ENCODE results near the gene STK33. TPM values are rescaled to one million over a fixed set of nuclear protein-coding genes. Genes with fewer than 3 reads are reported as not detected.

Gene STK33
- total and polyA plus RNA-seq, 2 donors (not counting 3 experiments of a cell fraction or from before 2014, with no cell fraction given), result 0.63 to 3.4 TPM

DNA sequence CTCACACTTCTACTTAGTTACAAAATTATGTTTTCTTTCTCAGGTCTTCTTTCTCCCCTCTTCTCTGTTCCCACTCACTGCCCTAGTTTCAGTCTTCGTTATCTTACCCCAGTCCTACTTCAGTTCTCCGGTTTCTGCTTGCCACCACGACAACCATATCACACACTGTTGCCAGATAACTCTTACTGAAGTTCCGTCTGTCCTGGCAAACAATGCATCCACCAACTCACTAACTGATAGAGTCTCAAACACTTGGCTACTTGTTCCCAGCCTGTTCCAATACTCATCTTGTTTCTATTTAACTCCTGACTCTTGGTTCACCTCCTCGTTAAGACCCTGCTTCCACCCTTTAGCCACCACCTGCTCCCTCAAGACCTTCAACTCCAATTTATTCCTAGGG is 164.5 kb downstream of the STK33 start:
- Histone ChIP-seq H3K9me3 (replicated peaks; ENCODE audit: control insufficient read depth, insufficient read depth, low read length) (no peaks in the 10 kb centered on the region), H3K27ac (ENCODE audit: insufficient read depth, low read depth, low read length) (no peak overlapping the region), H3K79me2 (ENCODE audit: control insufficient read depth, insufficient read depth, low read length) (no peaks in the 10 kb centered on the region), H2AFZ (ENCODE audit: low read depth, low read length) (no peak overlapping the region), H3K9ac (replicated peaks; ENCODE audit: extremely low read depth, insufficient read depth, low read length) (no peak overlapping the region), H4K20me1 (replicated peaks; ENCODE audit: control insufficient read depth, extremely low read depth, insufficient read depth, low read length) (no peaks in the 10 kb centered on the region), H3K4me1 (ENCODE audit: control insufficient read depth, extremely low read depth, insufficient read depth, low read length) (no peaks in the 10 kb centered on the region), H3K36me3 (ENCODE audit: control insufficient read depth in 2 of 2, extremely low read depth in 1 of 2, insufficient read depth in 2 of 2, low read length in 2 of 2) (no peaks in the 10 kb centered on the region), H3K4me2 (ENCODE audit: insufficient read depth, low read length) (no peak overlapping the region), H3K9me1 (replicated peaks; ENCODE audit: control insufficient read depth, extremely low read depth, insufficient read depth, low read length) (no peaks in the 10 kb centered on the region), H3K27me3 (ENCODE audit: control insufficient read depth in 2 of 2, insufficient read depth in 2 of 2, low read length in 2 of 2) (no peaks in the 10 kb centered on the region), H3K4me3 (replicated peaks in 1 of 3; ENCODE audit: insufficient read depth in 1 of 3, low read depth in 1 of 3, low read length in 3 of 3) (no peak overlapping the region)
- dilution Hi-C loops (cut with MboI; ENCODE audit: extremely low pct_ligation_motif_present, low sequenced_read_pairs) (no loop called here), intact Hi-C loops (cut with micrococcal nuclease) (no loop called here)
- BruUV-seq (replicated peaks), result no TSS peak
- FAIRE-seq, result no peak
- TF ChIP-seq, protein P1, sequence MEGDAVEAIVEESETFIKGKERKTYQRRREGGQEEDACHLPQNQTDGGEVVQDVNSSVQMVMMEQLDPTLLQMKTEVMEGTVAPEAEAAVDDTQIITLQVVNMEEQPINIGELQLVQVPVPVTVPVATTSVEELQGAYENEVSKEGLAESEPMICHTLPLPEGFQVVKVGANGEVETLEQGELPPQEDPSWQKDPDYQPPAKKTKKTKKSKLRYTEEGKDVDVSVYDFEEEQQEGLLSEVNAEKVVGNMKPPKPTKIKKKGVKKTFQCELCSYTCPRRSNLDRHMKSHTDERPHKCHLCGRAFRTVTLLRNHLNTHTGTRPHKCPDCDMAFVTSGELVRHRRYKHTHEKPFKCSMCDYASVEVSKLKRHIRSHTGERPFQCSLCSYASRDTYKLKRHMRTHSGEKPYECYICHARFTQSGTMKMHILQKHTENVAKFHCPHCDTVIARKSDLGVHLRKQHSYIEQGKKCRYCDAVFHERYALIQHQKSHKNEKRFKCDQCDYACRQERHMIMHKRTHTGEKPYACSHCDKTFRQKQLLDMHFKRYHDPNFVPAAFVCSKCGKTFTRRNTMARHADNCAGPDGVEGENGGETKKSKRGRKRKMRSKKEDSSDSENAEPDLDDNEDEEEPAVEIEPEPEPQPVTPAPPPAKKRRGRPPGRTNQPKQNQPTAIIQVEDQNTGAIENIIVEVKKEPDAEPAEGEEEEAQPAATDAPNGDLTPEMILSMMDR (IDR thresholded peaks at IDR 0.05; ENCODE audit: extremely low read depth in 1 of 2, insufficient read depth in 1 of 2, low read depth in 1 of 2, low read length in 2 of 2), result no peak
- TF ChIP-seq, protein P2, sequence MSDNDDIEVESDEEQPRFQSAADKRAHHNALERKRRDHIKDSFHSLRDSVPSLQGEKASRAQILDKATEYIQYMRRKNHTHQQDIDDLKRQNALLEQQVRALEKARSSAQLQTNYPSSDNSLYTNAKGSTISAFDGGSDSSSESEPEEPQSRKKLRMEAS (IDR thresholded peaks at IDR 0.05; ENCODE audit: insufficient read depth, insufficient read length), result no peak
- no peak for TF ChIP-seq GATA2 (IDR thresholded peaks at IDR 0.05; ENCODE audit: insufficient read depth, insufficient read length, low read depth, low read length)
- DNase-seq (ENCODE audit: low read depth, low spot score), result no peak
- ChIA-PET CTCF (no interaction called here), POLR2A (no interaction called here)

GRCh38 chr11:8426076-8426475 is 168.0 kb downstream of the STK33 start:
- no peak for TF ChIP-seq MYC (IDR thresholded peaks at IDR 0.05; ENCODE audit: low read depth, low read length)
- TF ChIP-seq FOS (IDR thresholded peaks at IDR 0.05; ENCODE audit: borderline replicate concordance, insufficient read depth, low read length), result no peak
- TF ChIP-seq, protein P2 (IDR thresholded peaks at IDR 0.05; ENCODE audit: insufficient read depth, insufficient read length), result no peak
- no peak for TF ChIP-seq GATA2 (IDR thresholded peaks at IDR 0.05; ENCODE audit: insufficient read depth, insufficient read length, low read depth, low read length)
- no peak for TF ChIP-seq POLR2AphosphoS5 (IDR thresholded peaks at IDR 0.05; ENCODE audit: insufficient read depth, low read depth, low read length)
- H3K79me2 ChIP-seq (ENCODE audit: control insufficient read depth, insufficient read depth, low read length), result no peaks in the 10 kb centered on the region
- no peak overlapping the region for H3K4me2 ChIP-seq (ENCODE audit: insufficient read depth, low read length)
- CTCF ChIA-PET, result no interaction called here
- POLR2A ChIA-PET, result no interaction called here
- no peaks in the 10 kb centered on the region for H3K27me3 ChIP-seq (ENCODE audit: control insufficient read depth in 2 of 2, insufficient read depth in 2 of 2, low read length in 2 of 2)
- no peaks in the 10 kb centered on the region for H3K36me3 ChIP-seq (ENCODE audit: control insufficient read depth in 2 of 2, extremely low read depth in 1 of 2, insufficient read depth in 2 of 2, low read length in 2 of 2)
- dilution Hi-C loops (cut with MboI; ENCODE audit: extremely low pct_ligation_motif_present, low sequenced_read_pairs) (no loop called here), intact Hi-C loops (cut with micrococcal nuclease) (no loop called here)
- DNase-seq (ENCODE audit: low read depth, low spot score) (no peak), FAIRE-seq (no peak)
- no peak overlapping the region for H3K4me3 ChIP-seq (replicated peaks in 1 of 3; ENCODE audit: insufficient read depth in 1 of 3, low read depth in 1 of 3, low read length in 3 of 3)
- H3K9me3 ChIP-seq (replicated peaks; ENCODE audit: control insufficient read depth, insufficient read depth, low read length), result no peaks in the 10 kb centered on the region
- no peak overlapping the region for H2AFZ ChIP-seq (ENCODE audit: low read depth, low read length)
- H3K9me1 ChIP-seq (replicated peaks; ENCODE audit: control insufficient read depth, extremely low read depth, insufficient read depth, low read length), result no peaks in the 10 kb centered on the region
- no peaks in the 10 kb centered on the region for H3K4me1 ChIP-seq (ENCODE audit: control insufficient read depth, extremely low read depth, insufficient read depth, low read length)
- H3K27ac ChIP-seq (ENCODE audit: insufficient read depth, low read depth, low read length), result no peak overlapping the region
- BruUV-seq (replicated peaks), result no TSS peak
- H4K20me1 ChIP-seq (replicated peaks; ENCODE audit: control insufficient read depth, extremely low read depth, insufficient read depth, low read length), result no peaks in the 10 kb centered on the region
- H3K9ac ChIP-seq (replicated peaks; ENCODE audit: extremely low read depth, insufficient read depth, low read length), result no peak overlapping the region
